ENCODE measurements around the gene CARF.

CARF gene

GRCh38 chr2:202989749-202990148 is 77.7 kb downstream of the CARF start:
- TF ChIP-seq CEBPB (IDR thresholded peaks at IDR 0.05) (no peak), TAF1 (IDR thresholded peaks at IDR 0.05; ENCODE audit: low read depth) (no peak), EP300 (IDR thresholded peaks at IDR 0.05; ENCODE audit: borderline replicate concordance) (no peak), TEAD4 (IDR thresholded peaks at IDR 0.05) (no peak), TCF12 (IDR thresholded peaks at IDR 0.05; ENCODE audit: low read depth) (no peak), MAX (IDR thresholded peaks at IDR 0.05) (no peak), ZBTB7A (IDR thresholded peaks at IDR 0.05; ENCODE audit: low read depth) (no peak), EGR1 (IDR thresholded peaks at IDR 0.05) (no peak), CREB1 (IDR thresholded peaks at IDR 0.05; ENCODE audit: low read depth) (no peak), NFIC (IDR thresholded peaks at IDR 0.05) (no peak), FOXM1 (IDR thresholded peaks at IDR 0.05; ENCODE audit: borderline replicate concordance, low read depth) (no peak), REST (IDR thresholded peaks at IDR 0.05; ENCODE audit: low read depth) (no peak), YY1 (IDR thresholded peaks at IDR 0.05; ENCODE audit: low read depth) (no peak), RAD21 (IDR thresholded peaks at IDR 0.05; ENCODE audit: low read depth) (no peak)
- TF ChIP-seq, protein P1, sequence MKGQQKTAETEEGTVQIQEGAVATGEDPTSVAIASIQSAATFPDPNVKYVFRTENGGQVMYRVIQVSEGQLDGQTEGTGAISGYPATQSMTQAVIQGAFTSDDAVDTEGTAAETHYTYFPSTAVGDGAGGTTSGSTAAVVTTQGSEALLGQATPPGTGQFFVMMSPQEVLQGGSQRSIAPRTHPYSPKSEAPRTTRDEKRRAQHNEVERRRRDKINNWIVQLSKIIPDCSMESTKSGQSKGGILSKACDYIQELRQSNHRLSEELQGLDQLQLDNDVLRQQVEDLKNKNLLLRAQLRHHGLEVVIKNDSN (IDR thresholded peaks at IDR 0.05): no peak

DNA sequence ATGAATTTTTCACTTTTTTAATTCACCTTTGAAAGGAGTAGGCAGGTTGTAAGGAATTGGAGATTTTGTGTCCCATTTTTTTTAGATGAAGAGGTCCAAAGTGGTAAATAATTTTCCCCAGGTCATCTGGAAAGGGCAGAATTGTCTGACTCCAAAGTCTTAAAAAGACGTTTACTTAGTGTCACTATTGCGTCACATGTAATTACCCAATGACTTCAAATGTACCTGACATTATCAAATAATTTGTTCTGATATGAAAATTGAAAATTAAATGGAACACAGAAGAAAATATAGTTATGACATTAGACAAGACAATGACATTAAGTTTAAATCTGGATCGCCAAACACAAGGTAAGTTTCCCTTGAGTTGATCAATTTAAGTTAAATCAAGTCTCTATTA is 78.4 kb downstream of the CARF start:
- TF ChIP-seq TCF12 (IDR thresholded peaks at IDR 0.05; ENCODE audit: low read depth) (no peak), REST (IDR thresholded peaks at IDR 0.05; ENCODE audit: low read depth) (no peak), ZBTB7A (IDR thresholded peaks at IDR 0.05; ENCODE audit: low read depth) (no peak)

GRCh38 chr2:203002054-203002821 is 90.2 kb downstream of the CARF start:
- TF ChIP-seq MAX (IDR thresholded peaks at IDR 0.05): no peak
- TF ChIP-seq, protein P1 (IDR thresholded peaks at IDR 0.05): no peak
- no peak for TF ChIP-seq CEBPB (IDR thresholded peaks at IDR 0.05)
- TF ChIP-seq REST (IDR thresholded peaks at IDR 0.05; ENCODE audit: low read depth): no peak
- no peak for TF ChIP-seq NFIC (IDR thresholded peaks at IDR 0.05)
- no peak for TF ChIP-seq FOXM1 (IDR thresholded peaks at IDR 0.05; ENCODE audit: borderline replicate concordance, low read depth)
- no peak for TF ChIP-seq TEAD4 (IDR thresholded peaks at IDR 0.05)
- no peak for TF ChIP-seq TAF1 (IDR thresholded peaks at IDR 0.05; ENCODE audit: low read depth)
- no peak for TF ChIP-seq YY1 (IDR thresholded peaks at IDR 0.05; ENCODE audit: low read depth)
- no peak for TF ChIP-seq EGR1 (IDR thresholded peaks at IDR 0.05)

- TF ChIP-seq NFIC (IDR thresholded peaks at IDR 0.05): no peak
- no peak for TF ChIP-seq MAX (IDR thresholded peaks at IDR 0.05)
- no peak for TF ChIP-seq TCF12 (IDR thresholded peaks at IDR 0.05; ENCODE audit: low read depth)
- no peak for TF ChIP-seq TAF1 (IDR thresholded peaks at IDR 0.05; ENCODE audit: low read depth)
- TF ChIP-seq YY1 (IDR thresholded peaks at IDR 0.05; ENCODE audit: low read depth): no peak
- TF ChIP-seq CREB1 (IDR thresholded peaks at IDR 0.05; ENCODE audit: low read depth): no peak
Measured at GRCh38 chr2:203003716-203004115, 91.6 kb downstream of the CARF start.
